IPS DF 6.9 (cell line): ENCODE measurements around the gene GFI1B.

Experiments
- DNase-seq: peaks from one replicate; pipeline ENCODE4 v3.0.0-alpha.2; 2013; ENCODE audit warnings: low read depth, low spot score
- H3K27ac ChIP-seq: one replicate; pipeline ENCODE4 v1.5.1; 2013; ENCODE audit warnings: low read length, control low read depth
- H3K27me3 ChIP-seq: 2 replicates; pipeline ENCODE4 v1.6.1; 2013; ENCODE audit warnings: mild to moderate bottlenecking, low read length; ENCODE audit not compliant: control insufficient read depth, insufficient read depth
- H3K36me3 ChIP-seq: 2 replicates; pipeline ENCODE4 v1.6.1; 2013; ENCODE audit warnings: low read length; ENCODE audit not compliant: control insufficient read depth, insufficient read depth
- H3K4me1 ChIP-seq: 2 replicates; pipeline ENCODE4 v1.6.1; 2013; ENCODE audit warnings: low read length; ENCODE audit not compliant: control insufficient read depth, insufficient read depth
- H3K4me3 ChIP-seq: 2 replicates; pipeline ENCODE4 v1.5.1; 2013; ENCODE audit warnings: mild to moderate bottlenecking, low read length
- H3K9me3 ChIP-seq: 2 replicates; pipeline ENCODE4 v1.6.1; 2013; ENCODE audit warnings: low read length, inconsistent platforms; ENCODE audit not compliant: control insufficient read depth, insufficient read depth
- WGBS: extraction: QIAGEN DNeasy Blood & Tissue Kit; methylation state at CpG from one replicate; pipeline ENCODE4 v1.1.7; 2013; ENCODE audit warnings: mixed read lengths, missing lambda C conversion rate; ENCODE audit not compliant: insufficient read length, insufficient coverage; 5-methylcytosine and 5-hydroxymethylcytosine counted together

GFI1B gene

DNA sequence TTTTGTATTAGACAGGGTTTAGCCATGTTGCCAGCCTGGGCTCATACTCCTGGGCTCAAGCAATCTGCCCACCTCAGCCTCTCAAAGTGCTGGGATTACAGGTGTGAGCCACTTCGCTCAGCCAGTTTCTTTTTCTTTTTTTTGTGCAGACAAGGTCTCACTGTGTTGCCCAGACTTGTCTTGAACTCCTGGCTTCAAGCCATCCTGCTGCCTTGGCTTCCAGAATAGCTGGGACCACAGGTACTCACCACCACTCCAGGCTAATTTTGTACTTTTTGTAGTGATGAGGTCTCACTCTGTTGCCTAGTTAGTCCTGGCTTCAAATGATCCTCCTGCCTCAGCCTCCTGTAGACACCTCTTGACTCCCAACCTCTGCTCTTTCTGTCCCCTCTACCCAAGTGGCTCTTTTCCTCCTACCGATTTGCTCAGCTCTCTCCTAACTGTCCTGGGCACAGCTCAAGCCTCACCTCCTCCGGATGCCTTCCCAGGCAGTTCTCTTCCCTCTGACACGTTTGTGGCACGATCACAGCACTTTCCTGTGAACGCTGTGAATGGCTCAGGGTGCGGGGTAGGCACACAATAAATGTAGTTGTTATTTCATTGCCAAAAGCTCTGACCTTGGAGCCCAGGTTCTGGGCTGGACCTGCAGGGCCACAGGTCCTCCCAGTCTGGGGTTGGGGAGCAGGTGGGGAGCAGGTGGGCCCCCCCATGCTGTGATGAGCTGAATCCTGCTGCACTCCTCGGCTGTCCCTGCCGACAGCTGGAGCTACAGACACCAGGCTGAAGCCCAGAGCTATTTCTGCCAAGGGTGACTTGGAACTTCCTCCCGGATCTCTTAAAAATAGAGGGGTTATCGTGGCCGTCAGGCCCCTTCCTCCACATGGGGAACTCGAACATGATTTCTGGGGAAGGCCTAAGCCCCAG lies 23.9 kb downstream of the GFI1B start:
- no CpG with 5 or more reads among the region's 13 CpGs for WGBS
- no peak overlapping the region for H3K27ac ChIP-seq
- no peak for DNase-seq
- H3K36me3 ChIP-seq = no peaks in the 10 kb centered on the region
- no peak overlapping the region for H3K4me3 ChIP-seq
- no peaks in the 10 kb centered on the region for H3K9me3 ChIP-seq
- peaks cover 14% of the 10 kb centered on the region for H3K4me1 ChIP-seq
- peaks cover 4% of the 10 kb centered on the region; the same call in 1 of the 2 replicates for H3K27me3 ChIP-seq

DNA sequence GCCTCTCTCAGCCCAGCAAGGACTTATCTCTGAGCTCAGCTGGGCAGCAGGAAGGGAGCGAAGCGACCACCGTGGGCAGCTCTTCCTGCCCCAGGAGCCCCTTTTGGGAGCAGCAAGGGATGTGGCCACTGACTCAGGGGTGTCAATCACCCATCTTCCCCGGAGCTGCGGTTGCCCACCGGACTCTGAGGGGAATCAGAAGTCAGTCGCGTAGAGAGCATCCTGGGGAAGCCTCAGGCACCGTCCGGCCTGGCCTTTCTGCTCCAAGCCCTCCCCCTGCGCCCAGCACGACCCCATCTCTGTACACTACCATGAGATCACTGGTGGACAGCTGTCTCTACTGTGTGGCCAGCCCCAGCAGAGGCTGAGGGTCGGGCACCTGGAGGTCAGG lies 24.6 kb downstream of the GFI1B start:
- no CpG with 5 or more reads among the region's 13 CpGs for WGBS
- no peaks in the 10 kb centered on the region for H3K9me3 ChIP-seq
- no peaks in the 10 kb centered on the region for H3K36me3 ChIP-seq
- no peak overlapping the region for H3K27ac ChIP-seq
- no peak for DNase-seq
- H3K27me3 ChIP-seq = peaks cover 4% of the 10 kb centered on the region; the same call in 1 of the 2 replicates
- H3K4me1 ChIP-seq = peaks cover 14% of the 10 kb centered on the region
- H3K4me3 ChIP-seq = no peak overlapping the region

DNA sequence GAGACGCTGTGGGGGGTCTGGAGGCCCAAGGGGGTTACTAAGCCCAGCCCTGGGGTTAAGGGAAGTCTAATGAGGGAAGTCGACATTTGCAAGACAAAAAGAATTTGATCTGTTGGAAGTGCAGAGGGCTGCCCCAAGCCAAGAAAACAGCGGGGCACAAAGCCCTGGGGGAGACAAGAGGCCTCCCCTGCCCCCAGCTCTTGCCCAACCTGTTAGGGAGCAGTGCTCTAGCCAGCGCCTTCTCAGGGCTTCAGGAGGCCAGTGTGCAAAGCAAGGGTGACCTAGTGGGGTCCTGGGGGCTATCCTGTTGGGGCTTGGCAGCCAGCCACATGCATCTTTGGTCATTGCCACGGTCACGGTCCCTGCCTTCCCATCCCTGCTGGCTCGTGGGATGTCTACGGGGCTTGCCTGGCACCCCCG lies 25.2 kb downstream of the GFI1B start:
- no peaks in the 10 kb centered on the region for H3K36me3 ChIP-seq
- peaks cover 4% of the 10 kb centered on the region; the same call in 1 of the 2 replicates for H3K27me3 ChIP-seq
- peaks cover 14% of the 10 kb centered on the region for H3K4me1 ChIP-seq
- DNase-seq = no peak
- WGBS = no CpG with 5 or more reads among the region's 9 CpGs
- H3K27ac ChIP-seq = no peak overlapping the region
- no peaks in the 10 kb centered on the region for H3K9me3 ChIP-seq
- no peak overlapping the region for H3K4me3 ChIP-seq

DNA sequence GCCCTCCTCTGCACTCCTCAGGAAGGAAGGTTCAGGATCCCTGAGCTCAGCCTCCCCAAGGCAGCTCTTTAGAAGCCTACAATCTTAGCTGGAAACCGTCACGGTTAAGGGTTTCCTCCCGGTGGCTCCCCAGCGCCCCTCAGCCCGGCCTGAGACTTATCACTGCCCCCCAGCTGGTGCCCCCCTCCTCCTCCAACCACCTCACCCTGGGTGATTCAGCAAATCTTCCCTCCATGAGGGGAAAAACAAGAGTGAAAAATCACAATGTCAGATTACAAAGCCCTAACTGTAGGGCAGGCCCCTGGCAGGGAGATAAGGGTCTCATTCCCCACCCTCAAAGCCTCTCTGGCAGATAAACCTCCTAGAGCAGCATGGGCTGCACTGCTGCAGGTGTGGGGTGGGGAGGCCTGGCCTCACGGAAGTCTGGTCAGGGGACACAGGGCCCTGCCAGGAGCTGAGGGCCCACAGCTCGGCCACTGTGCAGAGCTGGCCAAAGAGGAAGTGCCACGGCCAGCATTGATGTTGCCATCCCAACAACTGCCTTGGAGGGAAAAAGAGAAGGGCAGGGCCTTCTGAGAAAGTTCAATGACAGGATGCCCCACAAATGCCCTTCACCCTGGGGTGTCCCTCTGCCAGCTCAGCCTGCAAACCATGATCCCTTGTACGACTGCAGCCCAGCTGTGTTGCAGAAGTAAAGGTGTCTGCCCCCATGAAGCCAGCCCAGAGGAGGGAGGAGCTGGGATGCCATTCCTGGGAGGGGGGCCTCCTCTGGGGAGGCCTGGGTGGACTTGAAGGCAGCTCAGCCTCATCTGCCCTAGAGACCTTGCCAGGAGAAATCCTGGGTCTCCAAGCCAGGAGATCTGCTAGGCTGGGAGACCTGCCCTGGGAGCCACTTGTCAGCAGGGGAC lies 25.9 kb downstream of the GFI1B start:
- peaks cover 4% of the 10 kb centered on the region; the same call in 1 of the 2 replicates for H3K27me3 ChIP-seq
- no peaks in the 10 kb centered on the region for H3K9me3 ChIP-seq
- peaks cover 14% of the 10 kb centered on the region for H3K4me1 ChIP-seq
- H3K4me3 ChIP-seq = no peak overlapping the region
- no peak overlapping the region for H3K27ac ChIP-seq
- no CpG with 5 or more reads among the region's 9 CpGs for WGBS
- no peaks in the 10 kb centered on the region for H3K36me3 ChIP-seq
- DNase-seq = no peak

DNA sequence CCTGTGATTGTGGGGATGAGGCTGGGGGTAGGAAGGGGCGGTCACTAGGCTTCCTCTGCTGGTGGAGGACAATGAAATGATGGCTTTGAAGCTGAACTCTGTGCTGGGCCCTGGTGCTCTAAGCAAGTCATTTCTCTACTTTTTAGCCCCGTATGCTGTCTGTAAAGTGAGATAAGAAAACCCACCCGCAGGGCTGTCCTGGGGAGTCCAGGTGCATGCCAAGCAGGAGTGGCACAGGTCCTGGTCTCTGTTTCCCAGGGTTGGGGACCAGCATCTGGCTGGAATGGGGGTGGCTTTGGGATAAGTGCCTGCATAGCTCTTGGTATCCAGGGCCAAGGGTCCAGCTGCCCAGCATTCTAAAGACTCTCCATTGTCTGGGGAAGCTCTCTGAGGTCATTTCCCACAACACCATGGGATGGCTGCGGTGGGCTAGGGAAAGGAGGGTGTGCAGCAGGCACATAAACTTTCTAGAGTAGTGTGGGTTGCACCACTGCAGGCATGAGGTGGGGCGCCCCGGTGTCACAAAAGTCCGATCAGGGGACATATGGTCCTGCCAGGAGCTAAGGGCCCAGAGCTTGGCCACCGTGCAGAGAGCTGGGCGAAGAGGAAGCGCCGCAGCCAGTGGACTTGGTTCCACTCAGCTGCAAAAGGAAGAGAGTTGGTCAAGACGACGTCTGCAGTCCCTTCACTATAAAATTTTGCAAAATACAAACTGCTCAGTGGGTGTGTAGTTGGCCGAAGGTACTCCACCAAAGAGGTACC lies 26.7 kb downstream of the GFI1B start:
- Histone ChIP-seq H3K4me3 (no peak overlapping the region), H3K36me3 (no peaks in the 10 kb centered on the region), H3K27me3 (peaks cover 4% of the 10 kb centered on the region; the same call in 1 of the 2 replicates), H3K4me1 (peaks cover 14% of the 10 kb centered on the region), H3K9me3 (no peaks in the 10 kb centered on the region), H3K27ac (no peak overlapping the region)
- no peak for DNase-seq
- no CpG with 5 or more reads among the region's 14 CpGs for WGBS

DNA sequence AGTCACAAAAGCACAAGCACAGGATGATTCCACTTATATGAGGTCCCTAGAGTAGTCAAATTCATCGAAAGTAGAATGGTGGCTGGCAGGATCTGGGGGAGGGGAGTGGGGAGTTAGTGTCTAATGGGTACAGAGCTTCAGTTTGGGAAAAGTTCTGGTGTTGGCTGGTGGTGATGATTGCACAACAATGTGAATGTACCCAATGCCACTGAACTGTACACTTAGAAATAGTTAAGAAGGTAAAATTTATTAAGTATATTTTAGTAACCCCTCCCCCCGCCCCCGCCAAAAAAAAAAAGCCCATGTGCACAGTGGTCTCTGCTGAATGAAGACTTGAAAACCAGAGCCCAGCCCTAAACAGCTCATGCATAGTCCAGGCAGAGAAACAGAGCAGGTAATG lies 27.5 kb downstream of the GFI1B start:
- H3K27ac ChIP-seq = no peak overlapping the region
- H3K27me3 ChIP-seq = peaks cover 4% of the 10 kb centered on the region; the same call in 1 of the 2 replicates
- no peak overlapping the region for H3K4me3 ChIP-seq
- WGBS = no CpG with 5 or more reads among the region's 3 CpGs
- peaks cover 14% of the 10 kb centered on the region for H3K4me1 ChIP-seq
- H3K9me3 ChIP-seq = no peaks in the 10 kb centered on the region
- no peak for DNase-seq
- no peaks in the 10 kb centered on the region for H3K36me3 ChIP-seq

DNA sequence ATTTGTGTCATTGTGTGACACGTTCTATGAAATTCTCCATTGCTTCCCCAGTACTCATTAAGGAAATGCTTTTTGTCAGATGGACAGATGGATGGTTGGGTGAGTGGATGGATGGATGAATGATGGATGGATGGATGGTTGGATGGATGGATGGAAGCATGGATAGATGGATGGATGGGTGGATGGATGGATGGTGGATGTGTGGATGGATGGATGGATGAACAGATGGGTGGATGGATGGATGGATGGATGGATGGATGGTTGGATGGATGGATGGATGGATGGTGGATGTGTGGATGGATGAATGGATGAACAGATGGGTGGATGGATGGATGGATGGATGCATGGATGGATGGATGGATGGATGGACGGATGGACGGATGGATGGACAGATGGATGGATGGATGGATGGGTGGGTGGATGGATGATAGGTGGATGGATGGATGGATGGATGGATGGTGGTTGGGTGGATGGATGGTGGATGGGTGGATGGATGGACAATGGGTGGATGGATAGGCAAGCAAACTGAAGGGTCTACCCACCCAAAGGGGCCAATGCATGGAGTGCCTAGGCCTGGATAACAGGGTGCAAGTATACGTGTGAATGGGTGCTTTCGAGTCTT lies 28.3 kb downstream of the GFI1B start:
- no peaks in the 10 kb centered on the region for H3K9me3 ChIP-seq
- no CpG with 5 or more reads among the region's 5 CpGs for WGBS
- H3K27me3 ChIP-seq = peaks cover 4% of the 10 kb centered on the region; the same call in 1 of the 2 replicates
- no peak for DNase-seq
- H3K36me3 ChIP-seq = no peaks in the 10 kb centered on the region
- peaks cover 14% of the 10 kb centered on the region for H3K4me1 ChIP-seq
- H3K27ac ChIP-seq = no peak overlapping the region
- no peak overlapping the region for H3K4me3 ChIP-seq

DNA sequence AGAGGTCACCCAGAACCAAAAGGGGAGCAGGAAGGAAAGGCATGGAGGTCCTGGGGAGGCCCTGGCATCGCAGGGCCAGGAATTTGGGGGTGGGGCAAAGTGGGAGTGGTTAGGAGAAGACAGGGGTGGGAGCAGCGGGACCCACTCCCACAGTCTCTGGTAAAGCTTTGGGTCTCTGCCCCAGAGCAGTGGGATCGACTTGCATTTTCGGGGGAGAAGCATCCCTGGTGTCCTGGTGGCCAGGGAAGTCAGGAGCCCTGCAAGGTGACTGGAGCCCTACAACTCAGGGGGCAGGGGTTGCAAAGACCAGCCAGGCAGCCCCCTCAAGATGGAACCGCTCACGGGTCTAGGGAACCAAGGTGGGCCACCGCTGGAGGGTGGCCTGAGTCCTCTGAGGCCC lies 29.9 kb downstream of the GFI1B start:
- Histone ChIP-seq H3K9me3 (no peaks in the 10 kb centered on the region), H3K4me3 (no peak overlapping the region)
- no CpG with 5 or more reads among the region's 7 CpGs for WGBS

DNA sequence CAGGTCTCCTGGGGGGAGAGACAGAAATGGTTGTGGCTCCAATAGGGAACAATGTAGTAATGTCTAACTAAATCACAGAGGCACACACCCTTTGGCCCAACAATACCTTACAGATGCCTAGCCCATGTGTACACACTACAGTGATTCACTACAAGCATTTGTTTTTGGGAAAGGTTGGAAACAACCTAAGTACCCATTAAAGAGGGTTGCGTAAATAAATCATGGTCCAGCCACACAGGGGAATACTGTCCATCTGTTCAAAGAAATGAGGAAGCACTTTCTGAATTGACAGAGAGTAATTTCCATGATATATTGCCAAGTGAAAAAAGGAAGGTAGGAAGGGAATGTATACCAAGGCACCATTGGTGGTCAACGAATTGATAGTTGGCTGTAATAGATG lies 30.3 kb downstream of the GFI1B start:
- Histone ChIP-seq H3K36me3 (no peaks in the 10 kb centered on the region), H3K4me1 (peaks cover 8% of the 10 kb centered on the region), H3K27ac (no peak overlapping the region), H3K27me3 (no peaks in the 10 kb centered on the region; the same call in 1 of the 2 replicates), H3K9me3 (no peaks in the 10 kb centered on the region), H3K4me3 (no peak overlapping the region)
- WGBS = no CpG with 5 or more reads among the region's 2 CpGs
- DNase-seq = no peak

More for the DNA sequence above, 29.9 kb downstream of the GFI1B start:
- H3K4me1 ChIP-seq = peaks cover 10% of the 10 kb centered on the region
- no peak overlapping the region for H3K27ac ChIP-seq
- H3K36me3 ChIP-seq = no peaks in the 10 kb centered on the region
- no peak for DNase-seq
- no peaks in the 10 kb centered on the region; the same call in 1 of the 2 replicates for H3K27me3 ChIP-seq
